SK-N-SH (cell line): ENCODE data around the gene SYNE1. TPM values are rescaled to one million over a fixed set of nuclear protein-coding genes. Genes with fewer than 3 reads are reported as not detected.

Source experiments
- CTCF ChIA-PET: fragments of 300-600, 350-600 bp; formaldehyde crosslinking; extraction: SDS; loops from one replicate; lab custom pipeline; 2021; lab: Yijun Ruan, JAX
- POLR2A ChIA-PET: fragments of 350-600 bp; sonication (Branson Sonifier 250); formaldehyde crosslinking; extraction: SDS; loops from one replicate; lab custom pipeline; 2020; ENCODE audit warnings: antibody characterized with exemption, inconsistent platforms; lab: Yijun Ruan, JAX
- DNase-seq: peaks from one replicate; pipeline ENCODE4 v3.0.0; 2012
- H2AFZ ChIP-seq: fragments of 200-600 bp; sonication (generic); 2 replicates; pipeline ENCODE4 v1.8.1; 2016; ENCODE audit warnings: antibody characterized with exemption, mild to moderate bottlenecking, low read depth
- H3F3A ChIP-seq: fragments of 200-600 bp; sonication (generic); replicated peaks from 2 replicates; pipeline ENCODE3; 2016; ENCODE audit warnings: antibody characterized with exemption, mild to moderate bottlenecking; ENCODE audit not compliant: insufficient read depth
- H3K27ac ChIP-seq, 2 experiments: fragments of 200-500 bp in 1 of 2; fragments of 200-600 bp in 1 of 2; sonication (Bioruptor generic) in 1 of 2; sonication (generic), shearing (Covaris generic) in 1 of 2; 2 replicates each; pipeline versions ENCODE4 v1.5.1 to v1.6.1; 2014 to 2016; ENCODE audit warnings: low read depth in 2 of 2, inconsistent platforms in 1 of 2, low read length in 1 of 2, mild to moderate bottlenecking in 1 of 2, mixed read lengths in 1 of 2
- H3K27me3 ChIP-seq: fragments of 200-600 bp; sonication (generic), shearing (Covaris generic); 2 replicates; pipeline ENCODE4 v1.6.1; 2016; ENCODE audit warnings: mixed run types; ENCODE audit not compliant: insufficient read depth
- H3K36me3 ChIP-seq, 2 experiments: fragments of 200-500 bp in 1 of 2; fragments of 200-600 bp in 1 of 2; sonication (Bioruptor generic) in 1 of 2; sonication (generic) in 1 of 2; replicated peaks in 1 of 2; 2 replicates each; pipeline versions ENCODE3 to v1.5.1; 2014 to 2016; ENCODE audit warnings: low read length in 1 of 2, mild to moderate bottlenecking in 1 of 2; ENCODE audit not compliant: insufficient read depth in 2 of 2, control insufficient read depth in 1 of 2
- H3K4me1 ChIP-seq, 2 experiments: fragments of 200-500 bp in 1 of 2; fragments of 200-600 bp in 1 of 2; sonication (Bioruptor generic) in 1 of 2; sonication (generic), shearing (Covaris generic) in 1 of 2; 2 replicates each; pipeline versions ENCODE4 v1.5.1 to v1.6.1; 2014 to 2016; ENCODE audit warnings: low read depth in 1 of 2, low read length in 1 of 2, mixed run types in 1 of 2; ENCODE audit not compliant: insufficient read depth in 2 of 2, control insufficient read depth in 1 of 2
- H3K4me2 ChIP-seq: fragments of 200-600 bp; sonication (generic), shearing (Covaris generic); 2 replicates; pipeline ENCODE4 v1.6.1; 2017; ENCODE audit warnings: mixed run types
- H3K4me3 ChIP-seq, 2 experiments: fragments of 200-500 bp in 1 of 2; fragments of 200-600 bp in 1 of 2; sonication (Bioruptor generic) in 1 of 2; sonication (generic), shearing (Covaris generic) in 1 of 2; 2 replicates each; pipeline versions ENCODE4 v1.5.1 to v1.8.1; 2014 to 2016; ENCODE audit warnings: low read depth in 2 of 2, inconsistent platforms in 1 of 2, low read length in 1 of 2, mild to moderate bottlenecking in 1 of 2, mixed read lengths in 1 of 2, moderate library complexity in 1 of 2
- H3K79me2 ChIP-seq: fragments of 200-600 bp; sonication (generic); 2 replicates; pipeline ENCODE4 v1.8.1; 2017; ENCODE audit warnings: mild to moderate bottlenecking; ENCODE audit not compliant: insufficient read depth
- H3K9ac ChIP-seq: fragments of 200-600 bp; sonication (generic); 2 replicates; pipeline ENCODE4 v1.6.1; 2017; ENCODE audit warnings: mixed run types
- H3K9me2 ChIP-seq: fragments of 200-600 bp; sonication (generic); 2 replicates; pipeline ENCODE4 v1.6.1; 2017; ENCODE audit warnings: mixed run types
- H3K9me3 ChIP-seq: fragments of 200-600 bp; sonication (generic); 2 replicates; pipeline ENCODE4 v1.6.1; 2017; ENCODE audit warnings: mixed run types, mild to moderate bottlenecking, moderate library complexity
- H4K20me1 ChIP-seq: fragments of 200-600 bp; sonication (generic); 2 replicates; pipeline ENCODE4 v1.6.1; 2017; ENCODE audit warnings: mild to moderate bottlenecking, mixed run types; ENCODE audit not compliant: insufficient read depth
- ELF1 ChIP-seq: IDR thresholded peaks from 2 replicates; pipeline ENCODE4 v1.4.0; 2012
- EP300 ChIP-seq, 2 experiments: IDR thresholded peaks; 2 replicates each; pipeline versions ENCODE4 v1.4.0 to v1.6.1; 2012; ENCODE audit warnings: borderline replicate concordance in 1 of 2, low read depth in 1 of 2, low read length in 1 of 2
- FOSL2 ChIP-seq: IDR thresholded peaks from 2 replicates; pipeline ENCODE4 v1.4.0; 2012; ENCODE audit warnings: low read depth, mild to moderate bottlenecking, moderate library complexity, borderline replicate concordance
- FOXM1 ChIP-seq: IDR thresholded peaks from 2 replicates; pipeline ENCODE4 v1.4.0; 2012; ENCODE audit warnings: low read depth, mild to moderate bottlenecking
- MAX ChIP-seq: IDR thresholded peaks from 2 replicates; pipeline ENCODE4 v1.4.0; 2012; ENCODE audit warnings: low read depth
- MXI1 ChIP-seq: IDR thresholded peaks from 2 replicates; pipeline ENCODE4 v1.6.1; 2012; ENCODE audit warnings: mild to moderate bottlenecking, low read depth, low read length, improper control_type of control experiment
- NRF1 ChIP-seq: IDR thresholded peaks from 2 replicates; pipeline ENCODE4 v1.6.1; 2012; ENCODE audit warnings: low read depth, mild to moderate bottlenecking, low read length
- POLR2AphosphoS5 ChIP-seq: IDR thresholded peaks from 2 replicates; pipeline ENCODE4 v1.6.1; 2012; ENCODE audit warnings: low read depth, low read length
- RCOR1 ChIP-seq: fragments of 150-350 bp; IDR thresholded peaks from 2 replicates; pipeline ENCODE4 v1.6.1; 2017; ENCODE audit warnings: antibody characterized with exemption, low read length
- SIN3A ChIP-seq: IDR thresholded peaks from 2 replicates; pipeline ENCODE4 v1.6.1; 2012; ENCODE audit warnings: low read depth, mild to moderate bottlenecking, low read length, moderate library complexity, borderline replicate concordance
- TCF12 ChIP-seq: IDR thresholded peaks from 2 replicates; pipeline ENCODE4 v1.4.0; 2012
- YY1 ChIP-seq: IDR thresholded peaks from 2 replicates; pipeline ENCODE4 v1.4.0; 2012; ENCODE audit warnings: low read depth, mild to moderate bottlenecking
- WGBS: methylation state at CpG from one replicate; pipeline ENCODE4 v1.1.6; 2017; ENCODE audit warnings: low lambda C conversion rate; 5-methylcytosine and 5-hydroxymethylcytosine counted together
- polyA plus RNA-seq, 3 experiments: library from polyadenylated mRNA; depleted of rRNA; stranded (reverse); fragments of >200 nt; gene quantifications; 2 replicates each; pipeline ENCODE4 v1.2.3, GENCODE V29; 2012
- TF ChIP-seq, protein P1 (sequence below): fragments of 150-350 bp; IDR thresholded peaks from 2 replicates; pipeline ENCODE4 v1.6.1; 2017; ENCODE audit warnings: antibody characterized with exemption, low read length, low read depth, borderline replicate concordance
- TF ChIP-seq, protein P2 (sequence below): IDR thresholded peaks from 2 replicates; pipeline ENCODE4 v1.6.1; 2012; ENCODE audit warnings: mild to moderate bottlenecking, low read depth, low read length, moderate library complexity

The SYNE1 gene
- polyA plus RNA-seq, 1 of the 3 experiments (the other 2 are of a cell fraction) = 31.1 TPM

DNA sequence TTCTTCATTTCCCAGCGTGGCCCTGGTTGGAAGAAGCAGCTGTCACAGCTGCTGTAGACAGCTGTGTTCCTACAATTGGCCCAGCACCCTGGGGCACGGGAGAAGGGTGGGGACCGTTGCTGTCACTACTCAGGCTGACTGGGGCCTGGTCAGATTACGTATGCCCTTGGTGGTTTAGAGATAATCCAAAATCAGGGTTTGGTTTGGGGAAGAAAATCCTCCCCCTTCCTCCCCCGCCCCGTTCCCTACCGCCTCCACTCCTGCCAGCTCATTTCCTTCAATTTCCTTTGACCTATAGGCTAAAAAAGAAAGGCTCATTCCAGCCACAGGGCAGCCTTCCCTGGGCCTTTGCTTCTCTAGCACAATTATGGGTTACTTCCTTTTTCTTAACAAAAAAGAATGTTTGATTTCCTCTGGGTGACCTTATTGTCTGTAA is 537.0 kb downstream of the SYNE1 start:
- POLR2A ChIA-PET = no interaction called here
- CTCF ChIA-PET = interaction anchor here (0.7 to 3.6 kb wide), 4 partner anchors 8 to 24 kb away, joined by 3 to 21 read pairs (median 4); no protein-coding TSS in a partner anchor
- Histone ChIP-seq H3K4me1 (peaks cover 7 to 13% of the 10 kb centered on the region in 2 experiments; a peak in 2 of 4 replicates), H4K20me1 (no peaks in the 10 kb centered on the region), H3K9ac (no peak overlapping the region)
- TF ChIP-seq, protein P1, sequence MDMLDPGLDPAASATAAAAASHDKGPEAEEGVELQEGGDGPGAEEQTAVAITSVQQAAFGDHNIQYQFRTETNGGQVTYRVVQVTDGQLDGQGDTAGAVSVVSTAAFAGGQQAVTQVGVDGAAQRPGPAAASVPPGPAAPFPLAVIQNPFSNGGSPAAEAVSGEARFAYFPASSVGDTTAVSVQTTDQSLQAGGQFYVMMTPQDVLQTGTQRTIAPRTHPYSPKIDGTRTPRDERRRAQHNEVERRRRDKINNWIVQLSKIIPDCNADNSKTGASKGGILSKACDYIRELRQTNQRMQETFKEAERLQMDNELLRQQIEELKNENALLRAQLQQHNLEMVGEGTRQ = no peak
- no peak for TF ChIP-seq POLR2AphosphoS5
- no peak for TF ChIP-seq SIN3A
- no peak for TF ChIP-seq ELF1
- TF ChIP-seq YY1 = no peak
- no peak for TF ChIP-seq EP300 (IDR thresholded peaks at IDR 0.05; ENCODE audit: borderline replicate concordance in 1 of 2, low read depth in 1 of 2, low read length in 1 of 2)
- TF ChIP-seq RCOR1 = no peak
- no peak for TF ChIP-seq MXI1
- TF ChIP-seq TCF12 = no peak
- TF ChIP-seq NRF1 = no peak
- TF ChIP-seq FOSL2 = no peak
- TF ChIP-seq, protein P2, sequence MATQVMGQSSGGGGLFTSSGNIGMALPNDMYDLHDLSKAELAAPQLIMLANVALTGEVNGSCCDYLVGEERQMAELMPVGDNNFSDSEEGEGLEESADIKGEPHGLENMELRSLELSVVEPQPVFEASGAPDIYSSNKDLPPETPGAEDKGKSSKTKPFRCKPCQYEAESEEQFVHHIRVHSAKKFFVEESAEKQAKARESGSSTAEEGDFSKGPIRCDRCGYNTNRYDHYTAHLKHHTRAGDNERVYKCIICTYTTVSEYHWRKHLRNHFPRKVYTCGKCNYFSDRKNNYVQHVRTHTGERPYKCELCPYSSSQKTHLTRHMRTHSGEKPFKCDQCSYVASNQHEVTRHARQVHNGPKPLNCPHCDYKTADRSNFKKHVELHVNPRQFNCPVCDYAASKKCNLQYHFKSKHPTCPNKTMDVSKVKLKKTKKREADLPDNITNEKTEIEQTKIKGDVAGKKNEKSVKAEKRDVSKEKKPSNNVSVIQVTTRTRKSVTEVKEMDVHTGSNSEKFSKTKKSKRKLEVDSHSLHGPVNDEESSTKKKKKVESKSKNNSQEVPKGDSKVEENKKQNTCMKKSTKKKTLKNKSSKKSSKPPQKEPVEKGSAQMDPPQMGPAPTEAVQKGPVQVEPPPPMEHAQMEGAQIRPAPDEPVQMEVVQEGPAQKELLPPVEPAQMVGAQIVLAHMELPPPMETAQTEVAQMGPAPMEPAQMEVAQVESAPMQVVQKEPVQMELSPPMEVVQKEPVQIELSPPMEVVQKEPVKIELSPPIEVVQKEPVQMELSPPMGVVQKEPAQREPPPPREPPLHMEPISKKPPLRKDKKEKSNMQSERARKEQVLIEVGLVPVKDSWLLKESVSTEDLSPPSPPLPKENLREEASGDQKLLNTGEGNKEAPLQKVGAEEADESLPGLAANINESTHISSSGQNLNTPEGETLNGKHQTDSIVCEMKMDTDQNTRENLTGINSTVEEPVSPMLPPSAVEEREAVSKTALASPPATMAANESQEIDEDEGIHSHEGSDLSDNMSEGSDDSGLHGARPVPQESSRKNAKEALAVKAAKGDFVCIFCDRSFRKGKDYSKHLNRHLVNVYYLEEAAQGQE = no peak
- no peak for TF ChIP-seq MAX
- no peak for TF ChIP-seq FOXM1
- TF ChIP-seq, all 33 proteins: peak for 0
- H3F3A ChIP-seq = peaks cover 13% of the 10 kb centered on the region
- no peaks in the 10 kb centered on the region for H3K36me3 ChIP-seq
- H3K27ac ChIP-seq = no peak overlapping the region
- H3K4me2 ChIP-seq = no peak overlapping the region
- no peaks in the 10 kb centered on the region for H3K9me3 ChIP-seq
- H3K27me3 ChIP-seq = no peaks in the 10 kb centered on the region
- DNase-seq = no peak
- H3K4me3 ChIP-seq = no peak overlapping the region
- no peaks in the 10 kb centered on the region for H3K79me2 ChIP-seq
- whole genome bisulfite sequencing = 75% methylated on average over 4 of the region's 7 CpGs
- peak overlapping the region; percentile 29; the same call in 1 of the 2 replicates for H2AFZ ChIP-seq
- H3K9me2 ChIP-seq = no peaks in the 10 kb centered on the region
